Measurements from ENCODE around the gene DNAJC3. TPM values are rescaled to one million over a fixed set of nuclear protein-coding genes. Genes with fewer than 3 reads are reported as not detected.
A peak's percentile ranks its signal among the peaks of the same experiment; 100 is the strongest.

Gene DNAJC3
- total RNA-seq, 2 experiments from 2014 or later, result 17.6 to 17.7 TPM

DNA sequence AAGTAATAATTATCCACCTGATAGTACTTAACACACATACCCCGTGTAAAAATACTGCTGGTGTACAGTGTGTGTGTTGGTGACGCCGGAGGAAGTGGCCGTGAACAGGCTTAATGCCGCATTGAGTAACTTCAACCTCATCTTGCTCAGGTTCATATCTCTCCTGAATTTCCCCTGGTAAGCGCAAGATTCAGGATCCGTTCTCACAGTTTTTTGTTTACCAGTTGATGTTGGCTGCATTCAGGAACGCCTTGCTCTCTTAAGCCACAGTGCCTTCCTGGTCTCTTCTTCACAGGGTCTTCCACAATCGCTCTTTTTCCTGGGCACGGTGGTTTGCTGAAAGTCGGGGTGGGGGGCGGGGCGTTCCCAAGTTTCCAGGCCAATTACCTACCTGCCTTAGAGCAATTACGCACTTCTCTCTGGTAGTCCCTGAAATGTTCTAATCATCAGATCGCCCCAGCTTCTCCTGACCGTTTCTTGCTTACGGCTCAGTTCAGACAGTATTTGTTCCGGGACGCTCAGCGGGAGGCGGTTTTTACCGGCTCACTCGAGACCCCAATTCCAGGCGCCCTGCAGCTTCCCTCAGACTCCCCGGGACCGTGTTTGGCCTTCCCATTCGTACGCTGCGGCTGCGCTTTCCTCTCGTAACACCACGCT is 706 bp upstream of the DNAJC3 start:
- ATAC-seq (ENCODE audit: poor library complexity) (no peak), DNase-seq (peak in 8 of 14 experiments; percentile 7 to 63 (median 40))
- intact Hi-C loops (cut with DNase I, micrococcal nuclease), result loop anchor here (5.0 to 10.0 kb wide), 6 partner anchors 49 to 1756 kb away; partner anchors contain the start of genes RAP2A (in 2 of the 2) and TGDS (in 1 of the 2)
- H3K36me3 Mint-ChIP-seq (ENCODE audit: low read depth), result peaks cover 47% of the 10 kb centered on the region
- peak overlapping the region; percentile 61 to 76 for H3K27ac ChIP-seq (ENCODE audit: low read depth in 1 of 2, low read length in 2 of 2)
- H3K4me3 ChIP-seq (ENCODE audit: low read length), result peak overlapping the region; percentile 92
- peak overlapping the region; percentile 91 for H3K4me3 Mint-ChIP-seq
- H3K36me3 ChIP-seq (ENCODE audit: insufficient read depth, low read length), result no peaks in the 10 kb centered on the region
- H3K4me1 Mint-ChIP-seq (ENCODE audit: low read depth), result peaks cover 72% of the 10 kb centered on the region
- H3K27ac Mint-ChIP-seq, result peak overlapping the region; percentile 89
- no peaks in the 10 kb centered on the region for H3K27me3 Mint-ChIP-seq
- no peaks in the 10 kb centered on the region for H3K9me3 Mint-ChIP-seq
- ChIA-PET POLR2A (interaction anchor here (0.6 to 1.3 kb wide), 18 partner anchors 8 to 1757 kb away, joined by 3 to 16 read pairs (median 3); partner anchors contain the start of genes RAP2A and TGDS), CTCF (interaction anchor here (0.7 to 0.9 kb wide), 2 partner anchors 15 to 16 kb away, joined by 3 to 4 read pairs; no protein-coding TSS in a partner anchor)
- H3K4me1 ChIP-seq (ENCODE audit: insufficient read depth, low read length), result peaks cover 19% of the 10 kb centered on the region
- no peaks in the 10 kb centered on the region for H3K27me3 ChIP-seq (ENCODE audit: control insufficient read depth in 1 of 2, insufficient read depth in 2 of 2, low read length in 2 of 2)
- TF ChIP-seq, protein P1, sequence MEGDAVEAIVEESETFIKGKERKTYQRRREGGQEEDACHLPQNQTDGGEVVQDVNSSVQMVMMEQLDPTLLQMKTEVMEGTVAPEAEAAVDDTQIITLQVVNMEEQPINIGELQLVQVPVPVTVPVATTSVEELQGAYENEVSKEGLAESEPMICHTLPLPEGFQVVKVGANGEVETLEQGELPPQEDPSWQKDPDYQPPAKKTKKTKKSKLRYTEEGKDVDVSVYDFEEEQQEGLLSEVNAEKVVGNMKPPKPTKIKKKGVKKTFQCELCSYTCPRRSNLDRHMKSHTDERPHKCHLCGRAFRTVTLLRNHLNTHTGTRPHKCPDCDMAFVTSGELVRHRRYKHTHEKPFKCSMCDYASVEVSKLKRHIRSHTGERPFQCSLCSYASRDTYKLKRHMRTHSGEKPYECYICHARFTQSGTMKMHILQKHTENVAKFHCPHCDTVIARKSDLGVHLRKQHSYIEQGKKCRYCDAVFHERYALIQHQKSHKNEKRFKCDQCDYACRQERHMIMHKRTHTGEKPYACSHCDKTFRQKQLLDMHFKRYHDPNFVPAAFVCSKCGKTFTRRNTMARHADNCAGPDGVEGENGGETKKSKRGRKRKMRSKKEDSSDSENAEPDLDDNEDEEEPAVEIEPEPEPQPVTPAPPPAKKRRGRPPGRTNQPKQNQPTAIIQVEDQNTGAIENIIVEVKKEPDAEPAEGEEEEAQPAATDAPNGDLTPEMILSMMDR (IDR thresholded peaks at IDR 0.05), result no peak
- peaks cover under 1 to 8% of the 10 kb centered on the region in 2 experiments for H3K9me3 ChIP-seq (ENCODE audit: control insufficient read depth in 1 of 2, insufficient read depth in 1 of 2, low read length in 2 of 2)

DNA sequence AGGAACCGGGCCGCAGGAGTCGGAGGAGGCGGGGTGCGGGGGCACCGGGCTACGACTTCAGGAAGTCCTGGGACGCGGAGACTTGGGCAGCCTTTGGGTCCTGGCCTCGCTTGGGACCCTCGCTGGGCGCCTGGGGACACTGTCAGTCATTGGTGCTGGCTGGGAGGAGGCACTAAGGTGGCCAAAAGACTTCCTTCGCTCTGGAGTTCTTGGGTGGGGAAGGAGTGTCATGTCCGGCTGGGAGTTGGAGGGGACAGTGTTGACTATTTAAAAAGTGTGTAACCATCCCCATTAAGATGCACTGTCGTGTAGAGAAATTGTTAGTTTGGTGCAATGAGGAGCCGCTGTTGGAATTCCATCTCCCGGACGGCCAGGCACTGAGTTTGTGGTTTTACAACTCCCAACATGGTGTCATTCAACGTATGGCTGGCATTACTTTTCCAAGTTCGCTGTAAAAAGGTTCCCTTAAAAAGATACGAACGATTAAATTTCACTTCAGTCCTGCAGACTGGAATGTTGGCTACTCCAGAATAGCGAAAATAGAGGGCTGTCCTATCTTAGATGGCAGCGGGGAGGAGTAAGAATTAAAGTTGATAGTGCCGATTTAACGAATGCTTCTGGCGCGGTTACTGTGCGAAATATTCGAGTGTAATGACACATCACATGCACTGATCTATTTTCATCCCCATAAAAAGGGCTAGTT is 776 bp downstream of the DNAJC3 start:
- Histone ChIP-seq H3K36me3 (ENCODE audit: insufficient read depth, low read length) (no peaks in the 10 kb centered on the region), H3K27me3 (ENCODE audit: control insufficient read depth in 1 of 2, insufficient read depth in 2 of 2, low read length in 2 of 2) (no peaks in the 10 kb centered on the region), H3K9me3 (ENCODE audit: control insufficient read depth in 1 of 2, insufficient read depth in 1 of 2, low read length in 2 of 2) (no peaks in the 10 kb centered on the region), H3K27ac (ENCODE audit: low read depth in 1 of 2, low read length in 2 of 2) (peak overlapping the region; percentile 37 to 56), H3K4me1 (ENCODE audit: insufficient read depth, low read length) (peaks cover 21% of the 10 kb centered on the region), H3K4me3 (ENCODE audit: low read length) (peak overlapping the region; percentile 92)
- H3K27me3 Mint-ChIP-seq, result no peaks in the 10 kb centered on the region
- POLR2A ChIA-PET, result interaction anchor here (1.0 to 1.3 kb wide), 4 partner anchors 7 to 79 kb away, joined by 3 to 4 read pairs (median 3); no protein-coding TSS in a partner anchor
- H3K4me3 Mint-ChIP-seq, result peak overlapping the region; percentile 91
- ATAC-seq (ENCODE audit: poor library complexity), result no peak
- TF ChIP-seq, protein P1 (IDR thresholded peaks at IDR 0.05), result no peak
- intact Hi-C loops (cut with DNase I, micrococcal nuclease), result loop anchor here (5.0 to 10.0 kb wide), 6 partner anchors 47 to 1755 kb away; partner anchors contain the start of genes RAP2A (in 2 of the 2) and TGDS (in 1 of the 2)
- peak in 4 of 14 experiments; percentile 10 to 42 (median 29) for DNase-seq
- H3K4me1 Mint-ChIP-seq (ENCODE audit: low read depth), result peaks cover 87% of the 10 kb centered on the region
- peak overlapping the region; percentile 89 for H3K27ac Mint-ChIP-seq
- H3K36me3 Mint-ChIP-seq (ENCODE audit: low read depth), result peaks cover 38% of the 10 kb centered on the region
- CTCF ChIA-PET, result interaction anchor here (0.6 kb wide), 1 partner anchor 1758 kb away, joined by 4 read pairs; no protein-coding TSS in a partner anchor
- H3K9me3 Mint-ChIP-seq, result no peaks in the 10 kb centered on the region

DNA sequence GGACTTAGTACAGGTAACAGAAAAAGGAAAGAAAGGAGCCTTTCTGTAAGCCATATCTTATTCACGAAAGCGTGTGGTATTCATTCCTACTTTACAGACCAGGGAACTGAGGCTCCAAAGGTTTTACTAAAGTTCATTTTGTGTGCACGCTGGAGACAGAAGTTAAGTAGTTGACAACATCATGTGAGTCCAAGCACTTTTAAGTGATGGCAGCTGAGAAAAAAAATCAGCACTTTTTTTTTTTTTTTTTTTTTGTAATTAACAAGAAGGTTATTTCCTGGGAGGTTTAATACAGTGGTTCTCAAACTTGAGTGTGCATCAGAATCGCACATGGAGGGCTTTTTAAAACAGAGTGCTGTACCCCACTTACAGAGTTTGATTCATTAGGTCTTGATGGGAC is 2.0 kb downstream of the DNAJC3 start:
- no peaks in the 10 kb centered on the region for H3K27me3 Mint-ChIP-seq
- peaks cover 89% of the 10 kb centered on the region for H3K4me1 Mint-ChIP-seq (ENCODE audit: low read depth)
- peak overlapping the region; percentile 89 for H3K27ac Mint-ChIP-seq
- peaks cover 35% of the 10 kb centered on the region for H3K36me3 Mint-ChIP-seq (ENCODE audit: low read depth)
- intact Hi-C loops (cut with DNase I, micrococcal nuclease), result loop anchor here (5.0 to 10.0 kb wide), 6 partner anchors 46 to 1753 kb away; partner anchors contain the start of genes RAP2A (in 2 of the 2) and TGDS (in 1 of the 2)
- no peak for ATAC-seq (ENCODE audit: poor library complexity)
- ChIA-PET CTCF (no interaction called here), POLR2A (no interaction called here)
- H3K9me3 Mint-ChIP-seq, result peaks cover 2% of the 10 kb centered on the region
- H3K27ac ChIP-seq (ENCODE audit: low read depth in 1 of 2, low read length in 2 of 2), result no peak overlapping the region
- peaks cover 21% of the 10 kb centered on the region for H3K4me1 ChIP-seq (ENCODE audit: insufficient read depth, low read length)
- H3K4me3 ChIP-seq (ENCODE audit: low read length), result no peak overlapping the region
- H3K4me3 Mint-ChIP-seq, result peak overlapping the region; percentile 91
- TF ChIP-seq, protein P1 (IDR thresholded peaks at IDR 0.05), result no peak
- no peaks in the 10 kb centered on the region for H3K9me3 ChIP-seq (ENCODE audit: control insufficient read depth in 1 of 2, insufficient read depth in 1 of 2, low read length in 2 of 2)
- peak in 2 of 14 experiments; percentile 13 to 30 for DNase-seq
- H3K27me3 ChIP-seq (ENCODE audit: control insufficient read depth in 1 of 2, insufficient read depth in 2 of 2, low read length in 2 of 2), result no peaks in the 10 kb centered on the region
- H3K36me3 ChIP-seq (ENCODE audit: insufficient read depth, low read length), result no peaks in the 10 kb centered on the region

Data from CD4-positive, alpha-beta T cell (primary cell).